CD4-positive, alpha-beta memory T cell (primary cell): ENCODE measurements around the gene ARAP1. TPM values are rescaled to one million over a fixed set of nuclear protein-coding genes. Genes with fewer than 3 reads are reported as not detected.

ENCODE experiments used
- CTCF ChIA-PET: fragments of 350-600 bp; sonication (Branson Sonifier 250); formaldehyde crosslinking; loops from one replicate; lab custom pipeline; 2021; ENCODE audit warnings: inconsistent platforms; ENCODE audit not compliant: partially characterized antibody; lab: Charles Lee
- POLR2A ChIA-PET: fragments of 350-600 bp; sonication (Branson Sonifier 250); formaldehyde crosslinking; loops from one replicate; lab custom pipeline; 2021; ENCODE audit not compliant: partially characterized antibody; lab: Charles Lee
- DNase-seq, 5 donors: peaks; one replicate each; pipeline versions ENCODE4 v3.0.0 to v3.0.0-alpha.2; 2020 to 2022; ENCODE audit warnings: mixed read lengths in 1 of 5
- H3K27ac ChIP-seq: one replicate; pipeline ENCODE4 v1.7.0; 2013; ENCODE audit warnings: low read depth, low read length
- H3K27me3 ChIP-seq: 2 replicates; pipeline ENCODE4 v1.7.0; 2013; ENCODE audit warnings: mild to moderate bottlenecking, low read length, moderate library complexity; ENCODE audit not compliant: insufficient read depth
- H3K36me3 ChIP-seq: 2 replicates; pipeline ENCODE4 v1.7.0; 2013; ENCODE audit warnings: mild to moderate bottlenecking, low read length, moderate library complexity; ENCODE audit not compliant: insufficient read depth
- H3K4me1 ChIP-seq: 2 replicates; pipeline ENCODE4 v1.7.0; 2013; ENCODE audit warnings: mild to moderate bottlenecking, low read length, moderate library complexity; ENCODE audit not compliant: insufficient read depth
- H3K4me3 ChIP-seq, 2 donors: one replicate each; pipeline ENCODE4 v1.7.0; 2013; ENCODE audit warnings: low read length in 2 of 2, mild to moderate bottlenecking in 1 of 2
- H3K9me3 ChIP-seq, 2 donors: one replicate each; pipeline ENCODE4 v1.7.0; 2013; ENCODE audit warnings: low read length in 2 of 2, control low read depth in 1 of 2; ENCODE audit not compliant: control insufficient read depth in 1 of 2
- H3K27ac Mint-ChIP-seq, 7 donors: one replicate each; pipeline ENCODE4 v1.8.0; 2020 to 2021; ENCODE audit warnings: mixed read lengths in 7 of 7, mild to moderate bottlenecking in 6 of 7, inconsistent platforms in 3 of 7, moderate library complexity in 3 of 7
- H3K27me3 Mint-ChIP-seq, 2 donors: one replicate each; pipeline ENCODE4 v1.8.0; 2020 to 2021; ENCODE audit warnings: mixed read lengths in 2 of 2
- H3K36me3 Mint-ChIP-seq, 2 donors: one replicate each; pipeline ENCODE4 v1.8.0; 2020 to 2021; ENCODE audit warnings: mixed read lengths in 2 of 2, inconsistent platforms in 1 of 2, mild to moderate bottlenecking in 1 of 2
- H3K4me1 Mint-ChIP-seq, 4 donors: one replicate each; pipeline ENCODE4 v1.8.0; 2020 to 2021; ENCODE audit warnings: mixed read lengths in 4 of 4, mild to moderate bottlenecking in 1 of 4
- H3K4me3 Mint-ChIP-seq, 8 donors: one replicate each; pipeline ENCODE4 v1.8.0; 2020 to 2021; ENCODE audit warnings: mixed read lengths in 8 of 8, mild to moderate bottlenecking in 7 of 8, moderate library complexity in 6 of 8, inconsistent platforms in 3 of 8
- H3K9me3 Mint-ChIP-seq, 8 donors: one replicate each; pipeline ENCODE4 v1.8.0; 2020 to 2021; ENCODE audit warnings: mixed read lengths in 8 of 8, mild to moderate bottlenecking in 5 of 8, inconsistent platforms in 3 of 8, moderate library complexity in 1 of 8
- intact Hi-C: fragments of 100-400 bp; cut with micrococcal nuclease; formaldehyde crosslinking; loops from one replicate; pipeline ENCODE4 v1.15.1; 2023
- polyA plus RNA-seq, 2 donors: library from polyadenylated mRNA; unstranded; fragments of 300-500 nt; fragmentation: Illumina TruSeq; gene quantifications; one replicate each; pipeline ENCODE4 v1.2.3, GENCODE V29; 2021
- total RNA-seq, 2 experiments: library from RNA; stranded (reverse); gene quantifications; one replicate each; pipeline ENCODE4 v1.2.3, GENCODE V29; 2021

Gene ARAP1
- total and polyA plus RNA-seq, 4 experiments from 2014 or later, result 9.5 to 157 (median 90.1) TPM

- no peaks in the 10 kb centered on the region for H3K9me3 Mint-ChIP-seq
- no peaks in the 10 kb centered on the region for H3K27me3 ChIP-seq
- no peak overlapping the region for H3K4me3 Mint-ChIP-seq
- no peak for DNase-seq
- no peaks in the 10 kb centered on the region for H3K27me3 Mint-ChIP-seq
- no peak overlapping the region for H3K27ac ChIP-seq
- intact Hi-C loops, result no loop called here
- H3K36me3 Mint-ChIP-seq, result peaks cover 0 to 4% of the 10 kb centered on the region in 2 donors
- H3K36me3 ChIP-seq, result no peaks in the 10 kb centered on the region
- H3K27ac Mint-ChIP-seq, result peak overlapping the region in 1 of 7 donors; percentile 42
- H3K4me3 ChIP-seq, result no peak overlapping the region
- CTCF ChIA-PET, result interaction anchor here (1.3 to 2.1 kb wide), 2 partner anchors 23 to 46 kb away, joined by 5 to 8 read pairs; partner anchors contain the start of gene STARD10
- no peaks in the 10 kb centered on the region for H3K4me1 ChIP-seq
- H3K9me3 ChIP-seq, result no peaks in the 10 kb centered on the region
- H3K4me1 Mint-ChIP-seq, result peaks cover under 1 to 16% (median 3%) of the 10 kb centered on the region in 4 donors
- POLR2A ChIA-PET, result interaction anchor here (3.1 kb wide), 1 partner anchor 11 kb away, joined by 6 read pairs; no protein-coding TSS in a partner anchor
Measured at GRCh38 chr11:72770799-72771198, 18.6 kb upstream of the ARAP1 start.

- no peaks in the 10 kb centered on the region for H3K36me3 ChIP-seq
- intact Hi-C loops, result no loop called here
- Mint-ChIP-seq H3K4me1 (peaks cover 0 to 8% (median 1%) of the 10 kb centered on the region in 4 donors), H3K4me3 (no peak overlapping the region), H3K27ac (no peak overlapping the region), H3K36me3 (peaks cover 0 to 4% of the 10 kb centered on the region in 2 donors), H3K9me3 (no peaks in the 10 kb centered on the region), H3K27me3 (no peaks in the 10 kb centered on the region)
- H3K27ac ChIP-seq, result no peak overlapping the region
- ChIA-PET CTCF (interaction anchor here (1.3 to 2.1 kb wide), 2 partner anchors 24 to 45 kb away, joined by 5 to 8 read pairs; partner anchors contain the start of gene STARD10), POLR2A (no interaction called here)
- H3K4me1 ChIP-seq, result no peaks in the 10 kb centered on the region
- no peaks in the 10 kb centered on the region for H3K27me3 ChIP-seq
- no peak for DNase-seq
- H3K4me3 ChIP-seq, result no peak overlapping the region
- no peaks in the 10 kb centered on the region for H3K9me3 ChIP-seq
Measured at GRCh38 chr11:72769680-72770079, 17.5 kb upstream of the ARAP1 start.

DNA sequence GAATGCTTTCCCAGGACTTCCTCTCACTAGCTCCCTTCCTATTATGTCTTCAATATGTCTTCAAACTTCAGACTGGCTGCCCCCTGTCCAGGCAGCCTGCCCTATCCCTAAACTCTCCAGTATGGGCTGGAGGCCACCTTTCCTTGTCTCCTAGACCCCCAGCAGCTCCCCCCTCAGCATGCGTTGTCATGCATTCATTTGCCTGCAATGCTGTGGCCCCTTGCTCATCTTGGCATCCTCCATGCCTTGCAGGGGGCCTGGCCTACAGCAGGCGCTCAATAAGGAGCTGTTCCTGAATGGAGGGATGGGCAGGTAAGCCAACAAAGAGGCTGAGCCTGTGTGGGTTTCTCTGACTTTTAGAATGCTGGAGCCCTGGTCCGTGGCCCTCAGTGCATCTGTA, 16.4 kb upstream of the ARAP1 start:
- DNase-seq, result no peak
- Mint-ChIP-seq H3K27me3 (no peaks in the 10 kb centered on the region), H3K4me1 (peaks cover under 1 to 8% (median 3%) of the 10 kb centered on the region in 4 donors), H3K27ac (peak overlapping the region in 3 of 7 donors; percentile 8 to 78 (median 28)), H3K4me3 (no peak overlapping the region), H3K36me3 (peaks cover 0 to 4% of the 10 kb centered on the region in 2 donors), H3K9me3 (no peaks in the 10 kb centered on the region)
- no peaks in the 10 kb centered on the region for H3K27me3 ChIP-seq
- POLR2A ChIA-PET, result interaction anchor here (0.9 kb wide), 1 partner anchor 44 kb away, joined by 3 read pairs; no protein-coding TSS in a partner anchor
- no peaks in the 10 kb centered on the region for H3K9me3 ChIP-seq
- H3K27ac ChIP-seq, result no peak overlapping the region
- intact Hi-C loops, result no loop called here
- no peaks in the 10 kb centered on the region for H3K4me1 ChIP-seq
- H3K36me3 ChIP-seq, result no peaks in the 10 kb centered on the region
- CTCF ChIA-PET, result interaction anchor here (0.6 kb wide), 1 partner anchor 63 kb away, joined by 3 read pairs; no protein-coding TSS in a partner anchor
- no peak overlapping the region for H3K4me3 ChIP-seq

DNA sequence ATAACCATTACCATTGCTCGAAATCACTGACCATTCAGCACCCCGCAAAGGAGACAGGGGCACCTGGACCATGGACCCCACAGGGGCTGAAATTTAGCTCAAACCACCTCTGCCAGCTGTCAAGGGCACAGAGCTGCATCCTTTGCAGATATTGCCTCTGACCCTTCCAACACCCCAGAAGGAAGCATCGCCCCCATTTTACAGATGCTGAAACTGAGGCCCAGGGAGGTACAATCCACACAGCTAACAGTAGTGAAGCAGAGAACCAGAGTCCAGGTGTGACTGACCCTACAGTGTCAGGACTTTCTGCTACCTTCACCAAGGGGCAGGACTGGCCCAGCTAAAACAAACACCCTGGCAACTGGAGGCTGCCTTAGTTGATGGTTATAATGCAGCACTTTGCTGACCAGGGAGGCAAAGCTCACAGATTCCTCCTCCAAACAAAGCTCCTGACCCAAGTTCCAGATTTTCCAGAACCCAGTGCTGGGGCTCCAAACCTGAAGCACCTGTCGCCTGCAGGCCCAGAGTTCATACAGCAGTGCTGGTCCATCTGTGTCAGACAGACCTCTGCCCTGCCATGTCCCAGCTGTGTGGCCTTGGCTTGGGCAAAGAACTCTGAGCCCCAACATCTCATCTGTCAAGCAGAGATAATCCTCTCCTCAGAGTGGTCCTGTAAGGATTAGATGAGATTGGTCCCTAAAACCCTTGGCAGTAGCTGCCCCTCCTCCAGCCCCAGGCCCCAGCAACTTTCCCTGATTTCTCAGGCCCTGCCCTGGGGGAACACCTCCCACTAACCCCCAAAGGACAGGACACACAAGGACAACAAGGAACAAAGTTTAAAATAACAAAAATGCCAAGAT, 15.2 kb upstream of the ARAP1 start:
- no peaks in the 10 kb centered on the region for H3K27me3 ChIP-seq
- no peaks in the 10 kb centered on the region for H3K36me3 ChIP-seq
- no peak overlapping the region for H3K27ac ChIP-seq
- CTCF ChIA-PET, result interaction anchor here (0.9 to 2.5 kb wide), 2 partner anchors 27 to 42 kb away, joined by 3 to 10 read pairs; partner anchors contain the start of gene STARD10
- H3K4me3 ChIP-seq, result no peak overlapping the region
- H3K9me3 Mint-ChIP-seq, result no peaks in the 10 kb centered on the region
- H3K9me3 ChIP-seq, result no peaks in the 10 kb centered on the region
- H3K4me3 Mint-ChIP-seq, result no peak overlapping the region
- peaks cover 8 to 19% (median 12%) of the 10 kb centered on the region in 4 donors for H3K4me1 Mint-ChIP-seq
- POLR2A ChIA-PET, result interaction anchor here (0.9 kb wide), 1 partner anchor 43 kb away, joined by 3 read pairs; no protein-coding TSS in a partner anchor
- no peak for DNase-seq
- H3K4me1 ChIP-seq, result peaks cover 10% of the 10 kb centered on the region
- no peaks in the 10 kb centered on the region for H3K27me3 Mint-ChIP-seq
- intact Hi-C loops, result no loop called here
- peak overlapping the region in 1 of 7 donors; percentile 72 for H3K27ac Mint-ChIP-seq
- peaks cover 0 to 3% of the 10 kb centered on the region in 2 donors for H3K36me3 Mint-ChIP-seq

GRCh38 chr11:72766152-72766902, 14.1 kb upstream of the ARAP1 start:
- ChIA-PET POLR2A (no interaction called here), CTCF (interaction anchor here (1.6 to 2.5 kb wide), 2 partner anchors 27 to 41 kb away, joined by 3 to 10 read pairs; no protein-coding TSS in a partner anchor)
- intact Hi-C loops, result no loop called here
- Mint-ChIP-seq H3K27ac (peak overlapping the region in 2 of 7 donors; percentile 9 to 63), H3K36me3 (peaks cover 0 to 3% of the 10 kb centered on the region in 2 donors), H3K9me3 (no peaks in the 10 kb centered on the region), H3K4me3 (no peak overlapping the region), H3K4me1 (peaks cover 8 to 19% (median 13%) of the 10 kb centered on the region in 4 donors), H3K27me3 (no peaks in the 10 kb centered on the region)
- Histone ChIP-seq H3K4me3 (no peak overlapping the region), H3K9me3 (no peaks in the 10 kb centered on the region), H3K27ac (no peak overlapping the region), H3K4me1 (peaks cover 10% of the 10 kb centered on the region), H3K27me3 (no peaks in the 10 kb centered on the region), H3K36me3 (no peaks in the 10 kb centered on the region)
- DNase-seq, result no peak

GRCh38 chr11:72764503-72764902, 12.3 kb upstream of the ARAP1 start:
- Mint-ChIP-seq H3K9me3 (no peaks in the 10 kb centered on the region), H3K27me3 (no peaks in the 10 kb centered on the region), H3K36me3 (peaks cover 0 to 3% of the 10 kb centered on the region in 2 donors), H3K4me1 (peaks cover 8 to 19% (median 13%) of the 10 kb centered on the region in 4 donors), H3K27ac (no peak overlapping the region), H3K4me3 (no peak overlapping the region)
- intact Hi-C loops, result no loop called here
- no peak overlapping the region for H3K27ac ChIP-seq
- H3K4me3 ChIP-seq, result no peak overlapping the region
- no peaks in the 10 kb centered on the region for H3K27me3 ChIP-seq
- ChIA-PET CTCF (interaction anchor here (1.6 kb wide), 1 partner anchor 28 kb away, joined by 3 read pairs; no protein-coding TSS in a partner anchor), POLR2A (no interaction called here)
- peaks cover 10% of the 10 kb centered on the region for H3K4me1 ChIP-seq
- DNase-seq, result no peak
- no peaks in the 10 kb centered on the region for H3K36me3 ChIP-seq
- no peaks in the 10 kb centered on the region for H3K9me3 ChIP-seq
